HL-60/S4 treated with retinoic acid at 250 ng/mL for 4 days and 3 days (cell line): Measurements from ENCODE around the gene CABP4.

Experiments used
- in situ Hi-C: fragments of 300-500 bp; cut with MboI; formaldehyde crosslinking; loops from 2 replicates; pipeline ENCODE4 v1.7.0; 2022; ENCODE audit warnings: low sequenced_read_pairs

CABP4 gene

GRCh38 chr11:67455054-67455453 lies at the start of gene CABP4:
TSS of gene CABP4 (plus strand) at chr11:67455354. CDS start at chr11:67455424, 70 bp downstream.
- in situ Hi-C loops, result no loop called here

- in situ Hi-C loops, result no loop called here
These were observed 49.3 kb upstream of the CABP4 start for GRCh38 chr11:67405688-67406339.

GRCh38 chr11:67406420-67406968 lies 48.7 kb upstream of the CABP4 start:
- in situ Hi-C loops, result no loop called here

- in situ Hi-C loops, result no loop called here
These were observed 48.0 kb upstream of the CABP4 start for GRCh38 chr11:67406969-67407687.

- in situ Hi-C loops, result no loop called here
These were observed 47.4 kb upstream of the CABP4 start for GRCh38 chr11:67407688-67408163.

- in situ Hi-C loops, result no loop called here
These were observed 46.5 kb upstream of the CABP4 start for GRCh38 chr11:67408437-67409200.

- in situ Hi-C loops, result no loop called here
These were observed 45.9 kb upstream of the CABP4 start for GRCh38 chr11:67409261-67409666.

- in situ Hi-C loops, result no loop called here
These were observed 45.3 kb upstream of the CABP4 start for GRCh38 chr11:67409781-67410368.

GRCh38 chr11:67410369-67410831 lies 44.8 kb upstream of the CABP4 start:
- in situ Hi-C loops, result no loop called here

GRCh38 chr11:67410984-67411784 lies 44.0 kb upstream of the CABP4 start:
- in situ Hi-C loops, result no loop called here

GRCh38 chr11:67411785-67412152 lies 43.4 kb upstream of the CABP4 start:
- in situ Hi-C loops, result no loop called here

- in situ Hi-C loops, result no loop called here
These were observed 42.5 kb upstream of the CABP4 start for GRCh38 chr11:67412495-67413179.

- in situ Hi-C loops, result no loop called here
These were observed 41.8 kb upstream of the CABP4 start for GRCh38 chr11:67413266-67413849.

- in situ Hi-C loops, result no loop called here
These were observed 39.5 kb upstream of the CABP4 start, which contains the start of gene CARNS1 for GRCh38 chr11:67415501-67416304. TSS of gene CARNS1 (plus strand) at chr11:67415678. CDS start at chr11:67416200, 522 bp downstream.

- in situ Hi-C loops, result no loop called here
These were observed 38.5 kb upstream of the CABP4 start for GRCh38 chr11:67416416-67417335.

GRCh38 chr11:67417425-67417824 lies 37.7 kb upstream of the CABP4 start:
- in situ Hi-C loops, result no loop called here
